GM21360 (cell line): ENCODE results near the gene YPEL3.
"Not testable (repeated sequence)": the region's sequence is repeated elsewhere in the genome, so short reads cannot be mapped to it uniquely, and the experiment has no call there.

Experiments
- ATAC-seq: cut with Tn5 transposase; IDR thresholded peaks from one replicate; pipeline ENCODE4 v1.9.1; 2021; ENCODE audit warnings: mild to moderate bottlenecking, moderate library complexity; ENCODE audit not compliant: unreplicated experiment

Gene YPEL3, protein sequence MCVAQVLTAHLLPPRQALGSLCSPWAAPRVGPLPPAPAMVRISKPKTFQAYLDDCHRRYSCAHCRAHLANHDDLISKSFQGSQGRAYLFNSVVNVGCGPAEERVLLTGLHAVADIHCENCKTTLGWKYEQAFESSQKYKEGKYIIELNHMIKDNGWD

DNA sequence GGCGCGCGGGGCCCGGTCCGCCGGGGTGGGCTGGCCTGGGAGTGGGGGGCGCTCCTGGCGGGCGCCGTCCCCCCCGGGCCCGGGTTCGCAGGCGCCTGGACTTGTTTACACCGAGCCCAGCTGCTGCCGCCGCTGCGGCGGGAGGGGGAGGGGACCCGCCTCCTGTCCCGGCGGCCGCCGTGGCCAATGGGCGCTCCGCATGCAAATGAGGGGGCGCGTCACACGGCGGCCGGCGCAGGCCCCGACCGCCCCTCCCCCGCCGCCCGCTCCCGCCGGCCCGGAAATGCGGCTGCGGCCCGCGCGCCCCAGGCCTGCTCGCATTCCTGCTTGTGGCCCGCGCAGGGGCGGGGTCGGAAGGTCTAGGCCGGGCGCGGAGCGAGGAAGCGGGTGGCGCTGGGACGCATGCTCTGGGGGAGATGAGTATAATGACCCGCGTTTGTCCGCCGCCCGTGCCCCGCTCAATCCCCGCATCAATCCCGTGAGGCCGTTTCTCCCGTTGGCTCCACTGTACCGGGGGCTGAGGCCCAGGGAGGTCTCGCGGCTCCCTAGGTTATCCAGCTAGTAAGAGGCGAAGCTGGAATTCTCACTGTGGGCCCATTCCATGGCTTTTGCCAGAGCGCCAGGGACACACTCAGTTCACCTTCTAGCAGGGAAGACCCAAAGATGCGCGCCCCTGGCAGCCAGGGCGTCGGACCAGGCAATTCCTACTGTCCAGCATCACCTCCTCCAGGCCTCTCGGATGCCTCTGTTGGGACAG lies at the start of gene YPEL3:
TSS of gene YPEL3 (minus strand) at position 109 of the 757 bp plus-strand sequence. CDS start 731 bp downstream, outside the sequence.
- peak; percentile 37 for ATAC-seq

DNA sequence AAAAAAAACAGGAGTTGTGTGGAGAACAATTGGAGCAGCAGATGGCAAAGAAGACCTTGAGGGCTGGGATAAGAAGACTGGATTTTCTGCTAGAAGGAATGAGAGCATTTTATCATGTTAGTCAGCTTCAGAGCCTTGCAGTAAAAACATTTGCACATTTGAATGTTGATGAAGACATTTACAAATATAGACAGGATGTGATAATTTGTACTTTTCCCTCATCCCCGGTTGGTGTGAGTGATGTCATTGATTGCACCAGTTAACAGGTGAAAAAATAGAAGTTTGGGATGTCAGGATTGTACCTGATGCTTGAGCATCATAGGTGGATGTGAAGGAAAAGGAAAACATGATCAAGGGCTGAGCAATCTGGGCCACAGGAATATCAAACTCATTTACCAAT lies 49.6 kb upstream of the YPEL3 start:
- ATAC-seq = no peak

DNA sequence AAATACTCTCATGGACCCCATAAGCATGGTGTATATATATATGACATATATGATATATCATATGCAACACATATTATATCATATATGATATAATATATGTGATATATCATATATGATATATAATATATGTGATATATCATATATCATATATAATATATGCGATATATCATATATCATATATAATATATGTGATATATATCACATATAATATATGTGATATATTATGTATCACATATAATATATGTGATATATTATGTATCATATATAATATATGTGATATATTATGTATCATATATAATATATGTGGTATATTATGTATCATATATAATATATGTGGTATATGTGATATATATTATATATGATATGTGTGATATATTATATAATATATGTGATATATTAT lies 48.9 kb upstream of the YPEL3 start:
- ATAC-seq = no peak

DNA sequence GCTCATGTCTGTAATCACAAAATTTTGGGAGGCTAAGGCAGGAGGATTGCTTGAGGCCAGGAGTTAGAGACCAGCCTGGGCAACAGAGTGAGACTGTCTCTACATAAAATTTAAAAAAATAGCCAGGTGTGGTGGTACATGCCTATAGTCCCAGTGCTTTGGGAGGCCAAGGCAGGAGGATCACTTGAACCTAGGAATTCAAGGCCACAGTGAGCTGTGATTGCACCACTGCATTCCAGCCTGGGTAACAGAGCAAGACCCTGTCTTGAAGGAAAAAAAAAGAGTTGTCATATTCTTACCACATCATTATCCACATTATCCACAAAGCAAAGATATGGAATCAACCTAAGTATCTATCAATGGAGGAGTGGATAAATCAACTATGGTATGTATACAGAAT lies 48.0 kb upstream of the YPEL3 start:
- ATAC-seq = no peak

DNA sequence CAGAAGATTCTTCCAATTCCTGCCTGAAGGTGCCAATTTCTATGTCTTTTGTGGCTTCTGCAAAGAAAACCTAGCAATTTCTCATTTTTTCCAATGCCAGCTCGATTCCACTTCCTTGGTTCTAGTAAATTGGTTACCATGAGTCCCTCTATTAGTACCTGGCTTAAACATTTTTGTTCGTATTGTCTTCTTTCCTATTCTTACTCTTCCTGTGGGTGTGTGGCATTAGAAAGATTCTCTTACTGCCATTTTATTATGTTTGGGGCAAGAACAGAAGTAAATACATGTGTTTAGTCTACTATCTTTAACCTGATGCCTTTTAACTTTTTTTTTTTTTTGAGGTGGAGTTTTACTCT lies 47.3 kb upstream of the YPEL3 start:
- ATAC-seq = no peak

DNA sequence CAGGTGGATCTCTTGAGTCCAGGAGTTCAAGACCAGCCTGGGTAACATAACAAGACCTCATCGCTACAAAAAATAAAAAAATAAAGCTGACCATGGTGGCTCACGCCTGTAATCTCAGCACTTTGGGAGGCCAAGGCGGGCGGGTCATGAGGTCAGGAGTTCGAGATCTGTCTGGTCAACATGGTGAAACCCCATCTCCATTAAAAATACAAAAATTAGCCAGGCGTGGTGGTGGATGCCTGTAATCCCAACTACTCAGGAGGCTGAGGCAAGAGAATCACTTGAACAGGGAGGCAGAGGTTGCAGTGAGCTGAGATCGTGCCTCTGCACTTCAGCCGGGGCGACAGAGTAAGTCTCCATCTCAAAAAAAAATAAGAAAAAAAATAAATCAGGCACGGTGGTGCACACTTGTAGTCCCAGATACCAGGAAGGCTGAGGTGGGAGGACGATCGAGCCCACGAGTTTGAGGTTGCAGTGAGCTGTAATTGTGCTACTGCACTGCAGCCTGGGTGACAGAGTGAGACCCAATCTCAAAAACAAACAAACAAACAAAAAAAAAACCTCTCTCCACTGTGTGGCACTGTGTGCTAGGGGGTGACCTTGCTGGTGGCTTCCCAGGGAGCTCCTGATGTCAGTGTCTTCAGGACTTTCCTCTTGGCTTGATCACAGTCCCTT lies 46.8 kb upstream of the YPEL3 start:
- no peak for ATAC-seq

DNA sequence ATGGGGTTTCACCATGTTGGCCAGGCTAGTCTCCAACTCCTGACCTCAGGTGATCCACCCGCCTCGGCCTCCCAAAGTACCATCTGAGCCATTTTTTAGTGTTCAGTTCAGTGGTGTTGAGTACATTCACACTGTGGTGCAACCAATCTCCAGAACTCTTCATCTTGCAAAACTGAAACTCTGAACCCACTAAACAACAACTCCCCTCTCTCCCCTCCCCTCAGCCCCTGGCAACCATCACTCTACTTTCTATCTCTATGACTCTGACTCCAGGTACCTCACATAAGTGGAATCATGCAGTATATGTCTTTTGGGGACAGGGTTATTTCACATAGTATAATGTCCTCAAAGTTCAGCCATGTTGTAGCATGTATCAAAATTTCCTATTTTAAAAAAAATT lies 45.7 kb upstream of the YPEL3 start:
- ATAC-seq = no peak

DNA sequence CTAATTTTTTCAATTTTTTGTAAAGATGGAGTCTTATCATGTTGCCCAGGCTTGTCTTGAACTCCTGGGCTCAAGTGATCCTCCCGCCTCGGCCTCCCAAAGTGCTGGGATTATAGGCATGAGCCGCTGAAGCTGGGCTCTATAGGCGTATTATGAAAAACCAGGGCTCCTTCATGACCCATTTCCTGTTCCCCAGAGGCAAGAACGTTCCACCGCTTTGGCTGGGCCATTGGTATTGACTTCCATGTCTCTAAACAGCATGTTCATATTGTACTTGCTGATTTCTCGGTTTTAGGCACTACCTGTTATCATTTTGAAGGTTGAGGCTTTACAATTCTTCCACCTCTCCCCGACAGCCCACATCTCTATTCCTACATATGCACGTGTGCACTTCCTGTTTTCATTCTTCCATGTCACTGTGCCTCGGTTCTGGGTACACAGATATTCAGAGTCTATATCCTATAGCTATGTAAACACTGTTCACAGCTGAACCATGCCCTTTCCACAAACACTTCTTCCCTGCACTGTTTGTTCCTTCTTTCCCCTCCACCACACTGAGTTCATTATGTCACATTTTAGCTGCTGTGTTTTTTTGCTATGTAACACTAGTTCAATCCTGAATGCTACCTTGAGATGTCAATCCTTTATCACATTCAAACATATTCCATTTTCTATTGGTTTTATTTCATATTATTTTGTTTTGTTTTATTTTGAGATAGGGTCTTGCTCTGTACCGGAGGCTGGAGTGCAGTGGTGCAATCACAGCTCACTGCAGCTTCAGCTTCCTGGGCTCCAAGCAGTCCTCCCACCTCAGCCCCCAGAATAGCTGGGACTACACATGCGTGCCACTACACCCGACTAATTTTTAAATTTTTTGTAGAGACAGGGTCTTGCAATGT lies 43.8 kb upstream of the YPEL3 start:
- ATAC-seq = no peak

DNA sequence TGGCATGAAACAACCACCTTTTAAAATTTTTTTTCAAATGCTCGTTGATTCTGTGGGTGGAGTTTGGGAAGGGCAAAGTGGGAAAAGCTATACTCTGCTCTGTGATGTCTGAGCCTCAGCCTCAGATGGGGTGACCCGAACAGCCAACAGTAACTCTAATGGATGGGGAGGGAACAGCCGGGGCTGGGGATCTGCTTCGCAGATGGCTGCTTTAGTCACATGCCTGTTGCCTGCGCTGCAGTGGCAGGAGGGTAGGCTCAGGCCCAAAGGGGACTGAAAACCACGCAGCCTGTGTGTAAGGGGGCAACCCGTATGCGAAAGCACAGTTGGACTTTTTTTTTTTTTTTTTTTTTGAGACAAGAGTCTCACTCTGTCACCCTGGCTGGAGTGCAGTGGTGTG lies 41.9 kb upstream of the YPEL3 start:
- ATAC-seq = no peak

DNA sequence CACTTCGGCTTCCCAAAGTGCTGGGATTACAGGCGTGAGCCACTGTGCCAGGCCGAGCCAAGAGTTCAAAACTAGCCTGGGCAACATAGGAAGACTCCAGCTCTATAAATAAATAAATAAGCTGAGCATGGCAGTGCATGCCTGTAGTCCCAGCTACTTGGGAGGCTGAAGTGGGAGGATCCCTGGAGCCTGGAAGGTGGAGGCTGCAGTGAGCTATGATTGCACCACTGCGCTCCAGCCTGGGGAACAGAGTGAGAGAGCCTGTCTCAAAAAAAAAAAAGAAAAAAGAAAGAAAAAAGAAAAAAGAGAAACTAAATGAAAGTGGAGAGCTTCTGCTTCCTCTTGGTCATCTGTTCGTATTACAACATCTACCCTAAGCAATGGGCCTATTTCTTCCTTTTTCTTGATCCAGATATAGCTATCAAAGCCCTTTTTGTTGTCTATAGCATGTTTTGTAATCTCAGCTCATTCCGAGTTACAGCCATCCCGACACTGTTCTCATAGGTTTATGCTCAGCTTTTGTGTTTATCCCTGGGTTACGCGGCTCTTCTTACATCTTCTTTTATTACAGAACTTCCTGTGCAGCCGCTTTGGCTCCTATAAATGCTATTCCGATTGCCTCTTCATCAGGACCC lies 41.1 kb upstream of the YPEL3 start:
- no peak for ATAC-seq

DNA sequence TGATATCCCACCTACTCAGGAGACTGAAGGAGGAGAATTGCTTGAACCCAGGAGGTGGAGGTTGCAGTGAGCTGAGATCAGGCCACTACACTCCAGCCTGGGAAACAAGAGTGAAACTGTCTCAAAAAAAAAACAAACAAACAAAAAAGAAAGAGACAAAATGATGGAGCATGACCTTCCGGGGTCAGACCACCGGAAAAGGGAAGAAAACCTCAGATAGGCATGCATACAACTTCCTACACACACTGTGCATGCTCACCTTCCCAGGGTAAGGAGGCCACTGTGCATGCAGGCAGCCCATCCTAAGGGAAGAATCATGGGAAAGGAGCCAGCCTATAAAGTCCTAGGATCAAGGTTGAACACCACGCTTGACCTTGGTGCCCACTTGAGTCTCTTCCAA lies 36.6 kb upstream of the YPEL3 start:
- no peak for ATAC-seq

DNA sequence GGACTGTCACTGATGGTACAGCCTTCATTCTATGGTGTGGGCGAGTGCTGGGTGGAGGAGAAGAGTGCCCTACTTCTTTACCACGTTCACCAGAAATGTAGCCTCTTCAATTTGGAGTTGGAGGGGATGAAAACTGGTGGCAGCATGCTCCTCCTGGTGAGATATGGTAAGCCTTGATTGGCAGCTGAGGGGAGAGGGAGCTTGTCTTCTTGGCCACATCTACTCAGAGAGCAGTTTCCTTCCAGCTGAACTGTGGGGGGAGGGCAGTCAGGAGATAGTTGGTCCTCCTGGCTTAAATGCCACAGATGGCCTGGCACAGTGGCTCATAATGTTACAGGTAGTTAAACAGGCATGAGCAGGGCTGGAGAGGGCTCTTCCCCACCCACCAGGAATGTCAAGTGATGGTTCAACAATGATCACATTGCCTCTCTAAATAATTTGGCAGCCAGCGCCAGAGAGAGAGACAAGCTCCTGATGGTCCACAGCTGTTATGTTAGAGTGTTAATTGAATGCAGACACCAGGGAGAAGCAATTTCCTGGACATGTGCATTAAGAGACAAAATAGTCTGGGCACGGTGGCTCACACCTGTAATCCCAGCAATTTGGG lies 36.0 kb upstream of the YPEL3 start:
- no peak for ATAC-seq

DNA sequence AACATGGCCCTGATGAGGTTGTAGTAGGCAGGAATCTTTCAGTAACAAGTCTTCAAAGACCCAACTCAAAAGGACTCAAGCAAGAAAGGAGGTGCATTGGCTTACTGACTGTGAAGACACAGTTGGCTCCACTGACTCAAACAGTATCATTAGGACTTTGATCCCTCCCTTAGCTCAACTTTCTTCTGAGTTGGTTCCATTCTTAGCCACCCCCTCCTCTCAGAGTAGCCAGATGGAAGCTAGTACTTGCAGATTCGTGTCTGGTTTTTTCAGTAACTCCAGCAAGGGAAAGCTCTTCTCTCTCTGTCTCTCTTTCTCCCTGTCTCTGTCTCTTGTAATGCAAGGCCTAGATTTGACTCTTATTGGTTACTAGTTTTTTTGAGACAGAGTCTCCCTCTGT lies 32.0 kb upstream of the YPEL3 start:
- ATAC-seq = no peak

DNA sequence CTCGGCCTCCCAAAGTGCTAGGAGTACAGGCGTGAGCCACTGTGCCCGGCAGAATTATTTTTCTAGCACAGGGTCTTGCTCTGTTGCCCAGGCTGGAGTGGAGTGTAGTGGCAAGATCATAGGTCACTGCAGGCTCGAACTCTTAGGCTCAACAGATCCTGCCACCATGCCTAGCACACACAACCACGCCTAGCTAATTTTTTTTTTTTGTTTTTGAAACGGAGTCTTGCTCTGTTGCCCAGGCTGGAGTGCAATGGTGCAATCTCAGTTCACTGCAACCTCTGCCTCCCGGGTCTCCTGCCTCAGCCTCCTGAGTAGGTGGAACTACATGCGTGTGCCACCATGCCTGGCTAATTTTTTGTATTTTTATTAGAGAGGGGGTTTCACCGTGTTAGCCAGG lies 29.7 kb upstream of the YPEL3 start:
- ATAC-seq = not testable (repeated sequence)

DNA sequence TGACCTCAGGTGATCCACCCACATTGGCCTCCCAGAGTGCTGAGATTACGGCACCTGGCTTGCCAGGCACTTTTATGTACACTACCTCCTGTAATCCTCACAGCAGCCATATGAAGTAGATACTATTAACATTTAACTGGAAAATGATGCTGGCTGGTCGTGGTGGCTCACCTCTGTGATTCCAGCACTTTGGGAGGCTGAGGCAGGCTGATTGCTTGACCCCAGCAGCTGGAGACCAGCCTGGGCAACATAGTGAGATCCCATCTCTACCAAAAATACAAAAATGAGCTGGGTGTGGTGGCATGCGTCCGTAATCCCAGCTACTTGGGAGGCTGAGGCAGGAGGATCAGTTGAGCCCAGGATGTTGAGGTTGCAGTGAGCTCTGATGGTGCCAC lies 29.0 kb upstream of the YPEL3 start:
- ATAC-seq = no peak

DNA sequence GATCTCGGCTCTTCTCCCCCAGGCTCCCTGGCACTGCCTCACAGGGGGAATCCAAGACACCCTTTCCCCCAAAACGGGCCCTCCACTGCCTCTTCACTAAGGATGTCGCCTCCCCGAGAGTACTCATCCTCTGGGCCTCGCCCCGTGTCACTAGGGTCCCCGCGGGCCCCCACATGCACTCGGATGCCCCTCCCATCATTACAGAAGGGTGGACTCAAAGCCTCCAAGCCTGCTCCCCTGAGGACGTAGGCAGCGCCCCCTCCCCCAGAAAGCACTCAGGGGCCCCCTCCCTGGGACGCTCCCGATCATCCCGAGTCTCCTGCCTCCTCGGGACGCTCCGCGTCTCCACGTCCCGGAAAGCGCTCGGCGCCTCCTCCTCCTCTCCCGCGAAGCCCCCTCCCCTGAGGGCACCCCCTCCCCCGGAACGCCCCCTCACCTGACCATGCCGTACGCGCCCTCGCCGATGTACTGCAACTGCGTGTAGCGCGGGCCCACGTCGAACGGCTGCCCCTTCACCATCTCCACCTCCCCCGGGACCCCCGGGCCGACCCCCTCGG lies 26.7 kb upstream of the YPEL3 start:
- ATAC-seq = no peak

DNA sequence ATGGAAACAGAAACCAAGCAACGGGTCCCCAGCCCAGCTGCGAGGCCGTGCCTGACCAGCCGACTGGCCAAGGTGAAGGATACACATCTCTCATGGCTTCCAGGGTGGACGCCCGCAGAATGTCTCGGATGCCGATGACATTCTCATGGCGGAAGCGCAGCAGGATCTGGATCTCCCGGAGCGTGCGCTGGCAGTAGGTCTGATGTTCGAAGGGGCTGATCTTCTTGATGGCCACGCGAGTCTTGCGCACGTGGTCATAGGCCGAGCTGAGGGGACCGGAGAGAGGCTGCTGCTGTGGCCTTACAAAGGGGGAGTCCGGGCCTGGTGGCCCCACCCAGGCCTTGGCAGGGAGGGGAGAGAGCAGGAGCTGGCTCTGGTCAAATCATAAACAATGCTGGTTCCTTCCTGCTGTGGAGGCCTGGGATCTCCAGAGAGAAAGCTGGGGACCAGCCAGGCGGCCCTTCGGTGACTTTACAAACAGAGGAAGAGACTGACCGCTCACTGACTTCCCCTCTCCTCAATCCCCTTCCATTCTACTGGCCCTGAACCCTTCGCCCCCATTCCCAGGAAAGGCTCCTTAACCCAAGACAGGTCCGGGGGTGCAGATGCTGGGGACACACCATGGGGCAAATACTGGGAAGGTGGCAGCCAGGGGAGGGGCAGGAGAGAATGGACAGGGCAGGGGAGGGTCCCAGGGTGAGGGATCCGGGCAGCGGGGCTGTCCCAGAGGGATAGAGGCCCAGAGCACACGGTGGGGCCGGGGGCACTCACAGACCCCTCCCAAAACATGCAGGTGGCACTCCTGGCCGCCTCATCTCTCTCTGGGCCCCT lies 25.9 kb upstream of the YPEL3 start:
- ATAC-seq = no peak

DNA sequence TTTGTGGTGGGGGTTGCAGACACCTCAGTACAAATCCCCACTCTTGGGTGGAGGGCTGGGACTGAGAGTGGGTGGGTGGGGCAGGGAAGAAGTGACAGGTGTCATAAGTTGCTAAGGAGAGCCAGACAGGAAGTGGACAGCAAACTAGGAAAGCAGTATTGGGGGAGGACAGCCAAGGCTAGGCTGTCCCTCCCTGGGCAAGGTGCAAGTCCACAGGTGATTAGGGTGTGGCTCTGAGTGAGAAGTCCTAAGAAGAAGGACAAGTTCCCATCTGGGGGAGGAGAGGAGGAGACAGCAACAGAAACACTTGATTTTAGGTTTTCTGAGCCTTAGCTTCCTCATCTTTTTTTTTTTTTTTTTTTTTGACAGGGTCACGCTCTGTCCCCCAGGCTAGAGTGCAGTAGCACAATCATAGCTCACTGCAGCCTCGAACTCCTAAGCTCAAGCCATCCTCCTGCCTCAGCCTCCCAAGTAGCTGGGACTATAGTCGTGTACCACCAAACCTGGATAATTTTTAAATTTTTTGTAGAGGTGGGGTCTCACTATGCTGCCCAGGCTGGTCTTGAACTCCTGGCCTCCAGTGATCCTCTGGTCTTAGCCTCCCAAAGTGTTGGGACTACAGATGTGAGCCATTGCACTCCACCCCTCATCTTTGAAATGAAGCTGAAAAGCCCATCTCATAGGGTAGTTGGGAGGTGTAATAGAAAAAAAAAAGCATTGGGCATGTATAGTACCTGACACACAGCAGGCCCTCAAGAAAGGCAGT lies 24.5 kb upstream of the YPEL3 start:
- no peak for ATAC-seq

DNA sequence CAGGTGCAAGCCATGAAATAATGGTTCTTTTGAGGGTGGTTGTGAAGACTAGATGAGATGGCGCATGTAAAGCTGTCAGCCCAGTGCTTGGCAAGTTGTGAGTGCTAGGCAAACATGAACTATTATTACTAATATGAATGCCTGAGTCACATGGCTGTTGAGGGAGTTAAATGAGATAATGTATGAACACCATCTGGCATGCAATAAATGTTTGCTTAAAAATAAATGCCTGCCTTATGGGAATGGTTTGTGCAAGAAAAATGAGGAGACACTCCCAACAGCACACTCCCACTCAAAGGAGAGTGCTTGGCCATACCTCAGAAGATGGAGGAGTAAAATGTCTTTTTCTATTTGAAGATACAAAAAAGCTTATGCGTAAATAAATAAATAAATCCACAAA lies 23.4 kb upstream of the YPEL3 start:
- ATAC-seq = no peak
